GM12801 (cell line): ENCODE data around the gene CAMK1D.

Experiments
- CTCF ChIP-seq: IDR thresholded peaks from one replicate; pipeline ENCODE4 v1.5.1; 2011; ENCODE audit warnings: control low read depth; ENCODE audit not compliant: insufficient read length; ENCODE audit errors: extremely low read depth

Gene CAMK1D

GRCh38 chr10:12839941-12840611 lies 490.7 kb downstream of the CAMK1D start:
- TF ChIP-seq CTCF: no peak

- no peak for TF ChIP-seq CTCF
These were observed 492.1 kb downstream of the CAMK1D start for GRCh38 chr10:12841426-12841825.

- no peak for TF ChIP-seq CTCF
These were observed 492.5 kb downstream of the CAMK1D start for GRCh38 chr10:12841826-12842225.

GRCh38 chr10:12842310-12842709 lies 493.0 kb downstream of the CAMK1D start:
- TF ChIP-seq CTCF: no peak

GRCh38 chr10:12843296-12843945 lies 494.1 kb downstream of the CAMK1D start:
- TF ChIP-seq CTCF: no peak

- no peak for TF ChIP-seq CTCF
These were observed 495.6 kb downstream of the CAMK1D start for GRCh38 chr10:12844811-12845483.

- TF ChIP-seq CTCF: no peak
These were observed 497.4 kb downstream of the CAMK1D start for GRCh38 chr10:12846718-12847117.
